Measurements from ENCODE around the gene RNF217. TPM values are rescaled to one million over a fixed set of nuclear protein-coding genes. Genes with fewer than 3 reads are reported as not detected.
"Not testable (repeated sequence)": the region's sequence is repeated elsewhere in the genome, so short reads cannot be mapped to it uniquely, and the experiment has no call there.

RNF217 gene
- total RNA-seq, 1 experiment from 2014 or later = 42.3 TPM

DNA sequence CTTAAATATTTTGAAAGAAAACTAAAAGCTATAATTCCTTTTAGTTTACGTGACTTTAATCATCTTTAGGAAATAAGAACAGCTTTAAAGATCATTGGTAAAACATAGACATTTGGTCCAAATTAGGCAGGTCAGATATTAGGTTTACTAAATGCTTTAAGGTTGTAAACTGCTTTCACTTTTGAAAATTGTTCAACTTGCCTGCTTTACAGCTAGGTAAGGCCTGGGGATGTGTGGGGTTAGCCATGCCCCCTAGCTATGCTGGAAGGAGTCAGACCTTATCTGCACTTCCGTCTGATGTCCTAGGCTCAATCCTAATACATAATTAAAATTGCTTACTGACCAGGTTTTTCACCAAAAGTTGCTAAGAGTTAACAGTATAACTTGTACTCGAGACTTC, 160.8 kb downstream of the RNF217 start:
- H3K27me3 ChIP-seq (ENCODE audit: insufficient read depth, low read depth) = no peaks in the 10 kb centered on the region
- H4K20me1 ChIP-seq (ENCODE audit: insufficient read depth) = no peaks in the 10 kb centered on the region
- no peak for DNase-seq
- TF ChIP-seq, protein P1, sequence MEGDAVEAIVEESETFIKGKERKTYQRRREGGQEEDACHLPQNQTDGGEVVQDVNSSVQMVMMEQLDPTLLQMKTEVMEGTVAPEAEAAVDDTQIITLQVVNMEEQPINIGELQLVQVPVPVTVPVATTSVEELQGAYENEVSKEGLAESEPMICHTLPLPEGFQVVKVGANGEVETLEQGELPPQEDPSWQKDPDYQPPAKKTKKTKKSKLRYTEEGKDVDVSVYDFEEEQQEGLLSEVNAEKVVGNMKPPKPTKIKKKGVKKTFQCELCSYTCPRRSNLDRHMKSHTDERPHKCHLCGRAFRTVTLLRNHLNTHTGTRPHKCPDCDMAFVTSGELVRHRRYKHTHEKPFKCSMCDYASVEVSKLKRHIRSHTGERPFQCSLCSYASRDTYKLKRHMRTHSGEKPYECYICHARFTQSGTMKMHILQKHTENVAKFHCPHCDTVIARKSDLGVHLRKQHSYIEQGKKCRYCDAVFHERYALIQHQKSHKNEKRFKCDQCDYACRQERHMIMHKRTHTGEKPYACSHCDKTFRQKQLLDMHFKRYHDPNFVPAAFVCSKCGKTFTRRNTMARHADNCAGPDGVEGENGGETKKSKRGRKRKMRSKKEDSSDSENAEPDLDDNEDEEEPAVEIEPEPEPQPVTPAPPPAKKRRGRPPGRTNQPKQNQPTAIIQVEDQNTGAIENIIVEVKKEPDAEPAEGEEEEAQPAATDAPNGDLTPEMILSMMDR (conservative IDR thresholded peaks at IDR 0.05) = no peak
- no peak for TF ChIP-seq EZH2 (IDR thresholded peaks at IDR 0.05; ENCODE audit: low read depth)
- ChIA-PET CTCF (interaction anchor here (0.9 to 1.3 kb wide), 3 partner anchors 9 to 252 kb away, joined by 3 to 6 read pairs (median 3); no protein-coding TSS in a partner anchor), POLR2A (ENCODE audit: unreplicated experiment) (interaction anchor here (0.6 kb wide), 1 partner anchor 179 kb away, joined by 3 read pairs; the partner anchor contains the start of gene HDDC2)
- intact Hi-C loops (cut with micrococcal nuclease; ENCODE audit: unreplicated experiment) = no loop called here
- H3K4me1 ChIP-seq (replicated peaks; ENCODE audit: insufficient read depth) = peaks cover 19% of the 10 kb centered on the region
- no peak overlapping the region for H3K4me2 ChIP-seq
- no peaks in the 10 kb centered on the region for H3F3A ChIP-seq (ENCODE audit: insufficient read depth, low read depth)
- H3K4me3 ChIP-seq = no peak overlapping the region
- no peaks in the 10 kb centered on the region for H3K36me3 ChIP-seq (ENCODE audit: low read depth)
- BruUV-seq (replicated peaks) = no TSS peak
- no peaks in the 10 kb centered on the region for H3K79me2 ChIP-seq (ENCODE audit: low read depth)
- no peak overlapping the region; the same call in 1 of the 2 replicates for H2AFZ ChIP-seq
- no peak overlapping the region for H3K27ac ChIP-seq
- no peaks in the 10 kb centered on the region; the same call in 1 of the 2 replicates for H3K9me3 ChIP-seq (ENCODE audit: insufficient read depth, low read depth)
- H3K9me2 ChIP-seq (ENCODE audit: insufficient read depth) = no peaks in the 10 kb centered on the region

DNA sequence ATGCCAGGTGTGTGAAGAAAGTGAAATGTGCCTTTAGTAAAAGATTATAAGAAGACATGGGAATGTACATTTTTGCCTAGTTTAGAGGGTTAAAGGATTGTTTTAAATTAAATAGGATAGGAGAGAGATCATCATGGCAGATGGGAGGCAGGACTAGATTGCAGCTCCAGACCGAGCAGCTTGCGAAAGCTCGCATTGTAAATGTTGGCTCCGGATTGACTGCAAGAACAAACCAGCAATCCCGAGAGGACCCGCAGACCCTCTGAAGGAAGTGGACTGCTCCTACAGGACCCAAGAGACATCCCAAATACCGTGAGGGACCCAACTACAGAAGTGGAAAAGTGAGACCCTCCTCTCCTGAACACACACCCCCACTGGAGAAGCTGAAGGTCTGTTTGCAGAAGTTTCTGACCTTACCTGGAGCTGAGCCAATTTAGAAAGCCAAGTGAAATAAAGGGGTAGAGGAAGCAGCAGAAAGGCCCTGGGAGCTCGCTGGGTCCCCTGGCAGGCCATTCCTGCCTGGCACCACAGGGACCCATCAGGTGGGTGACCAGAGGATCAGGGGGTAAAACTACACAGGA, 161.3 kb downstream of the RNF217 start:
- no peak for TF ChIP-seq EZH2 (IDR thresholded peaks at IDR 0.05; ENCODE audit: low read depth)
- TF ChIP-seq, protein P1 (conservative IDR thresholded peaks at IDR 0.05) = no peak
- Histone ChIP-seq H3K4me1 (replicated peaks; ENCODE audit: insufficient read depth) (peaks cover 19% of the 10 kb centered on the region), H3F3A (ENCODE audit: insufficient read depth, low read depth) (no peaks in the 10 kb centered on the region), H3K27ac (peak overlapping the region; percentile 30; the same call in 1 of the 2 replicates), H3K36me3 (ENCODE audit: low read depth) (no peaks in the 10 kb centered on the region), H3K4me3 (no peak overlapping the region), H3K4me2 (peak overlapping the region; percentile 33), H2AFZ (peak overlapping the region; percentile 67; the same call in 1 of the 2 replicates), H3K9me2 (ENCODE audit: insufficient read depth) (no peaks in the 10 kb centered on the region), H3K79me2 (ENCODE audit: low read depth) (no peaks in the 10 kb centered on the region), H3K9me3 (ENCODE audit: insufficient read depth, low read depth) (no peaks in the 10 kb centered on the region; the same call in 1 of the 2 replicates), H4K20me1 (ENCODE audit: insufficient read depth) (no peaks in the 10 kb centered on the region), H3K27me3 (ENCODE audit: insufficient read depth, low read depth) (no peaks in the 10 kb centered on the region)
- intact Hi-C loops (cut with micrococcal nuclease; ENCODE audit: unreplicated experiment) = loop anchor here (1.0 to 2.0 kb wide), 3 partner anchors 21 to 151 kb away; no protein-coding TSS in a partner anchor
- ChIA-PET CTCF (interaction anchor here (0.6 to 1.3 kb wide), 6 partner anchors 10 to 655 kb away, joined by 3 to 6 read pairs (median 4); no protein-coding TSS in a partner anchor), POLR2A (ENCODE audit: unreplicated experiment) (interaction anchor here (0.6 to 0.9 kb wide), 4 partner anchors 24 to 862 kb away, joined by 3 to 8 read pairs (median 4); partner anchors contain the start of genes HDDC2 and TRMT11)
- TSS peak; percentile 84 for BruUV-seq (replicated peaks)
- DNase-seq = no peak

DNA sequence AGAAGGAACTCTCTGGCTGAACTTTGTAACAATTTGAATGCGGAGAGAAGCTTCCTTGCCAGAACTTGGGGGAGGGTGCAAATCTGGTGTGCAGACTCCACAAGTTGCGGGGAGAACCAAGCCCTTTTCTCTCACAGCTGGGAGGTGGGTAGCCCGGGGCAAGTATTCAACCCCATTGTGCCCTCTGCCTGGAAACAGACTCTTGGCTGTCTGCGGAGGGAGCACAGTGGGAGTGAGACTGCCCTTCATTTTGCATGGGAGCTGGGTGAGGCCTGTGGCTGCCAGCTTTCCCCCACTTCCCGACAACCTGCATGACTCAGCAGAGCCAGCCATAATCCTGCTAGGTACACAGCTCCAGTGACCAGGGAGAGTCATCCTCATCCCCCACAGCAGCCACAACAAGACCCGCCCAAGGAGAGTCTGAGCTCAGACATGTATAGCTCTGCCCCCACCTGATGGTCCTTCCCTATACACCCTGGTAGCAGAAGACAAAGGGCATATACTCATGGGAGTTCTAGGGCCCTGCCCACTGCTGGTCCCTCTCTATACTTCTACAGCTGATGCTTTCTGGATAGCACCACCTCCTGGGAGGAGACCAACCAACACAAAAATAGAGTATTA, 161.9 kb downstream of the RNF217 start:
- no peaks in the 10 kb centered on the region for H3F3A ChIP-seq (ENCODE audit: insufficient read depth, low read depth)
- no TSS peak for BruUV-seq (replicated peaks)
- H3K4me1 ChIP-seq (replicated peaks; ENCODE audit: insufficient read depth) = peaks cover 19% of the 10 kb centered on the region
- CTCF ChIA-PET = interaction anchor here (0.6 to 1.3 kb wide), 6 partner anchors 11 to 655 kb away, joined by 3 to 6 read pairs (median 4); partner anchors contain the start of gene HDDC2
- peak; percentile 57 to 84 for DNase-seq
- peak overlapping the region; percentile 33 for H3K4me2 ChIP-seq
- no peaks in the 10 kb centered on the region for H3K79me2 ChIP-seq (ENCODE audit: low read depth)
- H3K27me3 ChIP-seq (ENCODE audit: insufficient read depth, low read depth) = no peaks in the 10 kb centered on the region
- intact Hi-C loops (cut with micrococcal nuclease; ENCODE audit: unreplicated experiment) = loop anchor here (1.0 to 2.0 kb wide), 3 partner anchors 21 to 150 kb away; no protein-coding TSS in a partner anchor
- no peak overlapping the region for H3K4me3 ChIP-seq
- no peak for TF ChIP-seq EZH2 (IDR thresholded peaks at IDR 0.05; ENCODE audit: low read depth)
- TF ChIP-seq, protein P1 (conservative IDR thresholded peaks at IDR 0.05) = no peak; the same call in 1 of the 2 replicates
- peak overlapping the region; percentile 30; the same call in 1 of the 2 replicates for H3K27ac ChIP-seq
- no peaks in the 10 kb centered on the region; the same call in 1 of the 2 replicates for H3K9me3 ChIP-seq (ENCODE audit: insufficient read depth, low read depth)
- H3K9me2 ChIP-seq (ENCODE audit: insufficient read depth) = no peaks in the 10 kb centered on the region
- H4K20me1 ChIP-seq (ENCODE audit: insufficient read depth) = no peaks in the 10 kb centered on the region
- no peaks in the 10 kb centered on the region for H3K36me3 ChIP-seq (ENCODE audit: low read depth)
- H2AFZ ChIP-seq = peak overlapping the region; percentile 67
- POLR2A ChIA-PET (ENCODE audit: unreplicated experiment) = interaction anchor here (0.5 to 0.9 kb wide), 5 partner anchors 24 to 862 kb away, joined by 3 to 9 read pairs (median 5); partner anchors contain the start of gene TRMT11

DNA sequence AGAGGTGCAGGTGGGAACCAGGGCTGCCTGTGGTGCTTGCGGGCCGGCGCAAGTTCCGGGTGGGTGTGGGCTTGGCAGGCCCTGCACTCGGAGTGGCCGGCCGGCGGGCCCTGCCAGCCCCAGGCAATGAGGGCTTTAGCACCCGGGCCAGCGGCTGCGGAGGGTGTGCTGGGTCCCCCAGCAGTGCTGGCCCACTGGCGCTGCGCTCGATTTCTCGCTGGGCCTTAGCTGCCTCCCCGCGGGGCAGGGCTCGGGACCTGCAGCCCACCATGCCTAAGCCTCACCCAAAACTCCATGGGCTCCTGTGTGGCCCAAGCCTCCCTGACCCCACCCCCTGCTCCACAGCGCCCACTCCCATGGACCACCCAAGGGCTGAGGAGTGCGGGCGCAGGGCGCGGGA, 163.6 kb downstream of the RNF217 start:
- H3K36me3 ChIP-seq (ENCODE audit: low read depth); CTCF ChIA-PET: not testable (repeated sequence)

More for the DNA sequence above, 163.6 kb downstream of the RNF217 start:
- H3K4me3 ChIP-seq; DNase-seq; H3K9me2 ChIP-seq (ENCODE audit: insufficient read depth); H3K9me3 ChIP-seq (ENCODE audit: insufficient read depth, low read depth); H3F3A ChIP-seq (ENCODE audit: insufficient read depth, low read depth); H2AFZ ChIP-seq; H3K27ac ChIP-seq; H3K27me3 ChIP-seq (ENCODE audit: insufficient read depth, low read depth); POLR2A ChIA-PET (ENCODE audit: unreplicated experiment); BruUV-seq (replicated peaks); H3K79me2 ChIP-seq (ENCODE audit: low read depth); H3K4me2 ChIP-seq; H4K20me1 ChIP-seq (ENCODE audit: insufficient read depth): not testable (repeated sequence)
- intact Hi-C loops (cut with micrococcal nuclease; ENCODE audit: unreplicated experiment) = loop anchor here (2.0 kb wide), 1 partner anchor 23 kb away; no protein-coding TSS in a partner anchor
- peaks cover 19% of the 10 kb centered on the region for H3K4me1 ChIP-seq (replicated peaks; ENCODE audit: insufficient read depth)

Measured in PC-9 (cell line).